T-cell (primary cell): Measurements from ENCODE around the gene KAZN. TPM values are rescaled to one million over a fixed set of nuclear protein-coding genes. Genes with fewer than 3 reads are reported as not detected.

ENCODE experiments used
- ATAC-seq, 4 experiments: fragments of 200-7000 bp in 3 of 4; fragments of 150-1000 bp in 1 of 4; cut with Tn5 transposase; replicated peaks in 1 of 4; 1 replicate in 3 of 4; 2 replicates in 1 of 4; pipeline ENCODE4 v1.10.0; 2021; ENCODE audit warnings: moderate library complexity in 3 of 4, mild to moderate bottlenecking in 2 of 4, moderate number of reproducible peaks in 1 of 4
- CTCF ChIA-PET, 2 donors: fragments of 300-600 bp; sonication (Branson Sonifier 250); formaldehyde crosslinking; loops; one replicate each; lab custom pipeline; 2022; ENCODE audit warnings: antibody characterized with exemption in 2 of 2; lab: Charles Lee
- POLR2A ChIA-PET, 2 donors: fragments of 300-600 bp; sonication (Branson Sonifier 250); formaldehyde crosslinking; loops; one replicate each; lab custom pipeline; 2022; ENCODE audit warnings: antibody characterized with exemption in 2 of 2; lab: Charles Lee
- DNase-seq, 35 experiments: peaks; one replicate each; pipeline versions ENCODE4 v3.0.0 to v3.0.0-alpha.2; 2013 to 2023
- H3K27ac ChIP-seq: one replicate; pipeline ENCODE4 v1.5.1; 2013; ENCODE audit warnings: low read length
- H3K27me3 ChIP-seq, 2 experiments: replicated peaks in 1 of 2; 1 replicate in 1 of 2; 2 replicates in 1 of 2; pipeline versions ENCODE4 v1.6.1 to v1.7.0; 2013; ENCODE audit warnings: low read length in 1 of 2, mixed read lengths in 1 of 2; ENCODE audit not compliant: control insufficient read depth in 2 of 2, insufficient read depth in 2 of 2; ENCODE audit errors: extremely low read depth in 1 of 2
- H3K36me3 ChIP-seq, 2 donors: 1 replicate in 1 of 2; 2 replicates in 1 of 2; pipeline versions ENCODE4 v1.6.1 to v1.7.0; 2013; ENCODE audit warnings: low read length in 1 of 2; ENCODE audit not compliant: control insufficient read depth in 2 of 2, insufficient read depth in 1 of 2; ENCODE audit errors: extremely low read depth in 1 of 2
- H3K4me1 ChIP-seq, 2 experiments: 1 replicate in 1 of 2; 2 replicates in 1 of 2; pipeline versions ENCODE4 v1.6.1 to v1.7.0; 2013; ENCODE audit warnings: low read length in 2 of 2, mixed read lengths in 1 of 2; ENCODE audit not compliant: insufficient read depth in 2 of 2, control insufficient read depth in 1 of 2; ENCODE audit errors: extremely low read depth in 1 of 2
- H3K4me3 ChIP-seq, 2 donors: 1 replicate in 1 of 2; 2 replicates in 1 of 2; pipeline versions ENCODE4 v1.5.1 to v1.7.0; 2013; ENCODE audit warnings: mild to moderate bottlenecking in 2 of 2, low read length in 1 of 2, moderate library complexity in 1 of 2; ENCODE audit not compliant: control insufficient read depth in 1 of 2; ENCODE audit errors: extremely low read depth in 1 of 2
- H3K9me3 ChIP-seq: 2 replicates; pipeline ENCODE4 v1.7.0; 2013
- H3K27ac Mint-ChIP-seq, 2 donors: one replicate each; pipeline ENCODE4 v1.8.0; 2020 to 2021; ENCODE audit warnings: mild to moderate bottlenecking in 2 of 2, mixed read lengths in 2 of 2
- H3K27me3 Mint-ChIP-seq, 2 donors: one replicate each; pipeline ENCODE4 v1.8.0; 2021 to 2022; ENCODE audit warnings: mixed read lengths in 2 of 2
- H3K36me3 Mint-ChIP-seq: one replicate; pipeline ENCODE4 v1.8.0; 2021; ENCODE audit warnings: mixed read lengths
- H3K4me1 Mint-ChIP-seq, 3 donors: one replicate each; pipeline ENCODE4 v1.8.0; 2020 to 2022; ENCODE audit warnings: mixed read lengths in 3 of 3, mild to moderate bottlenecking in 1 of 3
- H3K4me3 Mint-ChIP-seq, 3 donors: one replicate each; pipeline ENCODE4 v1.8.0; 2020 to 2022; ENCODE audit warnings: mild to moderate bottlenecking in 3 of 3, mixed read lengths in 3 of 3, moderate library complexity in 3 of 3
- H3K9me3 Mint-ChIP-seq, 3 donors: one replicate each; pipeline ENCODE4 v1.8.0; 2020 to 2022; ENCODE audit warnings: mixed read lengths in 3 of 3
- WGBS: methylation state at CpG from one replicate; pipeline ENCODE4 v1.1.5; 2013; ENCODE audit warnings: missing lambda C conversion rate; ENCODE audit not compliant: insufficient coverage; 5-methylcytosine and 5-hydroxymethylcytosine counted together
- total RNA-seq, 35 experiments: library from RNA in 6 of 35; stranded (reverse) in 6 of 35; fragments of 120-200 nt in 1 of 35; gene quantifications; one replicate each; pipeline versions ENCODE4 v1.2.1 to v1.2.4 and lab custom pipeline; 2013 to 2026

Gene KAZN
- total RNA-seq, 5 donors from 2014 or later (not counting 1 experiment from before 2014, with no cell fraction given), result 0.18 to 0.58 (median 0.30) TPM

DNA sequence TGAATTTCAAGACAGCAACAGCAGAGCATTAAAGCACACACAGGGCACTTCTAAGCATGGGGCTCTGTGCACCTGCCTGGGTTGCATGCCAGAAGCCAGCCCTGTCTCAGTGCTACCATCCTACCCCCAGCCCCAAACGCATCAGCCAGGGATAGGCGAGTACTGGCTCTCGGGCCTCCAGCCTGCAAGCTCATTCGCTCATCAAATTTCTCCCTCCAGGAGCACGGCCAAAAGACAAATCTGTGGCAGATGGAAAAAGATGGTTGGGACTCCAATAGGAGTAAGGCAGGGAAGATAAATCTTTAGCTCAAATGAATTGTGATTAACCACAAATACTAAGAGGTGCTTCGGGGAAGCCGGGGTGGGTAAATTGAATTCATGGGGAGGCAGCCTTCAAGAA is 189.6 kb downstream of the KAZN start:
- peaks cover 0 to 3% of the 10 kb centered on the region in 2 donors for H3K27me3 Mint-ChIP-seq
- H3K4me3 ChIP-seq, result no peak overlapping the region
- no peaks in the 10 kb centered on the region for H3K4me1 ChIP-seq
- H3K9me3 Mint-ChIP-seq, result no peaks in the 10 kb centered on the region
- WGBS, result no CpG with 5 or more reads among the region's 7 CpGs
- ChIA-PET CTCF (no interaction called here), POLR2A (no interaction called here)
- H3K36me3 ChIP-seq, result no peaks in the 10 kb centered on the region
- no peak overlapping the region for H3K27ac ChIP-seq
- no peak for ATAC-seq
- H3K9me3 ChIP-seq, result no peaks in the 10 kb centered on the region
- no peak overlapping the region for H3K27ac Mint-ChIP-seq
- no peak overlapping the region for H3K4me3 Mint-ChIP-seq
- H3K27me3 ChIP-seq, result peaks cover 0 to 6% of the 10 kb centered on the region in 2 experiments
- no peaks in the 10 kb centered on the region for H3K36me3 Mint-ChIP-seq
- DNase-seq, result no peak
- no peaks in the 10 kb centered on the region for H3K4me1 Mint-ChIP-seq

DNA sequence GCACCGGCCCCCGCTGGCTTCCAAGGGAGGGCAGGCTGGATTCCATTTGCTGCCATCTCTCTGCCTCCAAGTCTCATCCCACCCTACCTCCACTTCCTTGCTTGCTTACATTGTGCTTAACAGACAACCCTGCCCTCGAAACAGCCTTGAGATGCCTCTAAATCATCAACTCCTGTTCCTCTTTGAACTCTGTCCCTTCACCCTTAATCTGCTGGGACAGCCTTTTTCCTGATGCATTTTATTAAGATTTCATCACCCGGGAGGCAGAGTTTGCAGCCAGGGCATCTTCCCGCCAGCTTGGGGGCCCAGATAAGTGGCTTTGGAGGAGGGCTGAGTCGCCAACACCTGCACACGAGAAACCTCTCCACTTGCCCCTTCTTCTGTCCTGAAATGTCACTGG is 192.5 kb downstream of the KAZN start:
- H3K27me3 Mint-ChIP-seq, result peaks cover 0 to 6% of the 10 kb centered on the region in 2 donors
- CTCF ChIA-PET, result no interaction called here
- no peaks in the 10 kb centered on the region for H3K4me1 Mint-ChIP-seq
- Histone ChIP-seq H3K4me3 (no peak overlapping the region), H3K9me3 (no peaks in the 10 kb centered on the region), H3K36me3 (no peaks in the 10 kb centered on the region), H3K4me1 (no peaks in the 10 kb centered on the region), H3K27ac (no peak overlapping the region), H3K27me3 (peaks cover 0 to 4% of the 10 kb centered on the region in 2 experiments)
- H3K4me3 Mint-ChIP-seq, result no peak overlapping the region
- ATAC-seq, result no peak
- H3K36me3 Mint-ChIP-seq, result no peaks in the 10 kb centered on the region
- H3K9me3 Mint-ChIP-seq, result no peaks in the 10 kb centered on the region
- POLR2A ChIA-PET, result no interaction called here
- H3K27ac Mint-ChIP-seq, result no peak overlapping the region
- DNase-seq, result no peak
- WGBS, result 100% methylated on average over 2 of the region's 7 CpGs

DNA sequence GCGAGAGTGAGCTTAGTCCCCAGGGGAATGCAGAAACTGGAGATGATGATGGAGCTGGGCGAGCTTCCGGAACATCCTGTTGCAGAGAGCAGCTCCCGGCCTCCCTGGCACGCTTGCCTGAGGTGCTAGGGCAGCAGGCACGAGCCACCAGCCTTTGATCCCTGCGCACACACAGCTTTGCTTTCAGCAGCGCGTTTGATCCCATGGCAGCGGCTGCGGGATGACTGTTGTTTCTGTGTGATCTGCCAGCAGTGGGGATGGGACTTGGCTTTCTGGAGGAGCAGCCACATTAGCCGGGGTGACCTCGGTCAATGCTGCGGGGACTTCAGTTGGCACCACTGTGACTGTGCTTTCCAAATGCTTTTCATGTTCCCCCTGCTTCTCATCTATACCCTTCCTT is 193.2 kb downstream of the KAZN start:
- H3K9me3 Mint-ChIP-seq, result no peaks in the 10 kb centered on the region
- H3K4me1 ChIP-seq, result no peaks in the 10 kb centered on the region
- no peaks in the 10 kb centered on the region for H3K36me3 ChIP-seq
- H3K27me3 ChIP-seq, result peaks cover 0 to 6% of the 10 kb centered on the region in 2 experiments
- no peak overlapping the region for H3K4me3 ChIP-seq
- no peak for DNase-seq
- CTCF ChIA-PET, result no interaction called here
- no peak overlapping the region for H3K4me3 Mint-ChIP-seq
- H3K9me3 ChIP-seq, result no peaks in the 10 kb centered on the region
- no peak overlapping the region for H3K27ac Mint-ChIP-seq
- POLR2A ChIA-PET, result no interaction called here
- H3K27me3 Mint-ChIP-seq, result peaks cover 0 to 6% of the 10 kb centered on the region in 2 donors
- no peak overlapping the region for H3K27ac ChIP-seq
- no peaks in the 10 kb centered on the region for H3K36me3 Mint-ChIP-seq
- 85% methylated on average over 11 of the region's 14 CpGs for WGBS
- ATAC-seq, result no peak
- no peaks in the 10 kb centered on the region for H3K4me1 Mint-ChIP-seq

DNA sequence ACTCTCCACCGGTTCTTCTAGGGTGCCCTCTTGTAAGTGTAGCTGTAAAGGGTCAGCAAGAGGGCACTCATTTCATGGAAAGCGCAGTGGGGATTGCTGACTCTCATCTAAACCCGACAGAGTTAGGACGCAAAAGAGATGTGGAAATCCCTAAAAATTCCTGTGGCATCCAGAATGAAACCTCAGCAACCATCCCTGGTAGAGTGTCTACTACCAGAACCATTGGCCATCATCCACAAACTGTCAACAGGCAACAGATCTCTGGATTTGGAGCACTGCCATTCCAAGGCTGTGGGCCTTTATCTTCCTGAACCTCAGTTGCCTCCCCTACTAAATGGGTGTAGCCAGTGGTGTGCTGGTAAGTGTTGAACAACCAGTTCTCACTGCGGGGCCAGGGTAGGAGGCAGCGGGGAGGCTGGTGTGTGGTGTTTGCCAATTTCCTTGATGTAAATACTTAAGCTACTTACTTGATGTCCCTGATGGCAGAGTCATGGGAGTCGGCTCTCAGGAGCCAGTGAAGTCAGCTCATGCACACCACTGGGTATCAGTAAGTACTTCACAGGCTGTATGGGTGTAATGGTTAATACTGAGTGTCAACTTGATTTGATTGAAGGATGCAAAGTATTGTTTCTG is 195.8 kb downstream of the KAZN start:
- Histone ChIP-seq H3K9me3 (no peaks in the 10 kb centered on the region), H3K4me3 (no peak overlapping the region), H3K4me1 (no peaks in the 10 kb centered on the region), H3K27ac (no peak overlapping the region), H3K36me3 (no peaks in the 10 kb centered on the region), H3K27me3 (peaks cover 0 to 6% of the 10 kb centered on the region in 2 experiments)
- H3K27ac Mint-ChIP-seq, result no peak overlapping the region
- CTCF ChIA-PET, result no interaction called here
- H3K4me3 Mint-ChIP-seq, result no peak overlapping the region
- H3K4me1 Mint-ChIP-seq, result no peaks in the 10 kb centered on the region
- no peak for DNase-seq
- no peaks in the 10 kb centered on the region for H3K36me3 Mint-ChIP-seq
- no peak for ATAC-seq
- H3K9me3 Mint-ChIP-seq, result no peaks in the 10 kb centered on the region
- POLR2A ChIA-PET, result no interaction called here
- WGBS, result 90% methylated on average over 2 of the region's 7 CpGs
- peaks cover 0 to 6% of the 10 kb centered on the region in 2 donors for H3K27me3 Mint-ChIP-seq

DNA sequence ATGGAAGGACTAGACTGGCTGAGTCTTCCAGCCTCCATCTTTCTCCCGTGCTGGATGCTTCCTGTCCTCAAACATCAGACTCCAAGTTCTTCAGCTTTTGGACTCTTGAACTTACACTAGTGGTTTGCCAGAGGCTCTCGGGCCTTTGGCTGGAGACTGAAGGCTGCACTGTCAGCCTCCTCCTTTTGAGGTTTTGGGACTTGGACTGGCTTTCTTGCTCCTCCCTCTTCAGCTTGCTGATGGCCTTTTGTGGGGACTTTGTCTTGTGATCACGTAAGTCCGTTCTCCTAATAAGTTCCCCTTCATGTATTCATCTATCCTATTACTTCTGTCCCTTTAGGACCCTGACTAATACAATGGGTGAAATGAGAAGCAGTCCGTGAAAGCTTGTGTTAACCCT is 196.4 kb downstream of the KAZN start:
- Mint-ChIP-seq H3K27ac (no peak overlapping the region), H3K9me3 (no peaks in the 10 kb centered on the region), H3K36me3 (no peaks in the 10 kb centered on the region), H3K4me3 (no peak overlapping the region), H3K4me1 (no peaks in the 10 kb centered on the region), H3K27me3 (peaks cover 0 to 6% of the 10 kb centered on the region in 2 donors)
- WGBS, result 89% methylated on average over 3 of the region's 5 CpGs
- Histone ChIP-seq H3K36me3 (no peaks in the 10 kb centered on the region), H3K27ac (no peak overlapping the region), H3K9me3 (no peaks in the 10 kb centered on the region), H3K4me3 (no peak overlapping the region), H3K4me1 (no peaks in the 10 kb centered on the region), H3K27me3 (peaks cover 0 to 6% of the 10 kb centered on the region in 2 experiments)
- POLR2A ChIA-PET, result no interaction called here
- no peak for ATAC-seq
- CTCF ChIA-PET, result no interaction called here
- DNase-seq, result no peak

DNA sequence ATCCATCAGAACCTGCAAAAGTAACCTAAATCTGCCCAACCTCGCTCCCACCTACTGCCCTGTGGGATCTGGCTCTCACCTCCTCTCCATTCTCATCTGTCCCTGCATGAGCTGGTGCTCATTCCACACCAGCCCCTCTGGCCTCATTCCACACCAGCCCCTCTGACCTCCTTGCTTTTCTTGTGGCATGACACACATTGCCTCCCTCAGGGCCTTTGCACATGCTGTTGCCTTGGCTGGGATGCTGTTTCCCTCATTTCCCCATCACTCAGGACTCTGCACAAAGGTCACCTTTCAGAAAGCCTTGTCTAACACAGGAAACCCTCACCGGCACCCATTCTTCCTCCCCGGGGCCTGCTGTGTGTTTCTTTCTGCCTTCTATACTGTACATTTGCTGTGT is 197.1 kb downstream of the KAZN start:
- ATAC-seq (no peak), DNase-seq (no peak)
- Mint-ChIP-seq H3K36me3 (no peaks in the 10 kb centered on the region), H3K27me3 (peaks cover 0 to 6% of the 10 kb centered on the region in 2 donors), H3K9me3 (no peaks in the 10 kb centered on the region), H3K4me3 (no peak overlapping the region), H3K4me1 (no peaks in the 10 kb centered on the region), H3K27ac (no peak overlapping the region)
- no peaks in the 10 kb centered on the region for H3K4me1 ChIP-seq
- H3K27me3 ChIP-seq, result peaks cover 0 to 6% of the 10 kb centered on the region in 2 experiments
- no peak overlapping the region for H3K27ac ChIP-seq
- H3K36me3 ChIP-seq, result no peaks in the 10 kb centered on the region
- H3K9me3 ChIP-seq, result no peaks in the 10 kb centered on the region
- 81% methylated on average over 3 of the region's 3 CpGs for WGBS
- no peak overlapping the region for H3K4me3 ChIP-seq
- ChIA-PET CTCF (no interaction called here), POLR2A (no interaction called here)

DNA sequence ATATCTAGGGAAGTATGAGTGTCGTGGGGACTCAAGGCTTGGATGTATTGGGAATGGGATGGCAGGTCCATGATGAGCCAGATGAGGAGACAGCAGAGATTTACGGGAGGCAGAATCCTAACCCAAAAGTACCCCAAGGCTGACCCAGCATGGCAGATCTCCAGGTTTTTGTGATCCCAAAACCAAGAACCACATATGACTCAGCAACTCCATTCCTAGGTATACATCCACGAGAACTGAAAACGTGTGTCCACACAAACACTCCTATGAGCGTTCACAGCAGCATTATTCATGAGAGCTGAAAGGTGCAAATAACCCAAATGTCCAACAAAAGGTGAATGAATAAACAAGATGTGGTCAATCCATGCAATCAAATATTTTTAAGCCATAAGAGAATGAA is 201.5 kb downstream of the KAZN start:
- WGBS, result 100% methylated on average over 1 of the region's 5 CpGs
- POLR2A ChIA-PET, result no interaction called here
- ATAC-seq, result no peak
- Mint-ChIP-seq H3K27ac (no peak overlapping the region), H3K27me3 (peaks cover 3% of the 10 kb centered on the region in 2 donors), H3K36me3 (no peaks in the 10 kb centered on the region), H3K9me3 (no peaks in the 10 kb centered on the region), H3K4me3 (no peak overlapping the region), H3K4me1 (no peaks in the 10 kb centered on the region)
- Histone ChIP-seq H3K9me3 (no peaks in the 10 kb centered on the region), H3K4me1 (no peaks in the 10 kb centered on the region), H3K4me3 (no peak overlapping the region), H3K36me3 (no peaks in the 10 kb centered on the region), H3K27ac (no peak overlapping the region), H3K27me3 (peaks cover 0 to 5% of the 10 kb centered on the region in 2 experiments)
- no peak for DNase-seq
- CTCF ChIA-PET, result no interaction called here
